NCI-H2171 (cell line): Measurements from ENCODE around the gene ATP13A2.

Source experiments
- DNase-seq: peaks from one replicate; lab custom pipeline; 2025; lab: John Stamatoyannopoulos, UW

ATP13A2 gene

GRCh38 chr1:17004466-17005364, 7.0 kb downstream of the ATP13A2 start:
- no peak for DNase-seq

- no peak for DNase-seq
These were observed 9.2 kb downstream of the ATP13A2 start for GRCh38 chr1:17002524-17002902.

GRCh38 chr1:17001760-17002523, 9.8 kb downstream of the ATP13A2 start:
- no peak for DNase-seq

- DNase-seq: no peak
These were observed 11.9 kb downstream of the ATP13A2 start for GRCh38 chr1:16999863-17000262.

- DNase-seq: no peak
These were observed 13.1 kb downstream of the ATP13A2 start for GRCh38 chr1:16998589-16998988.

GRCh38 chr1:16996845-16997244, 14.9 kb downstream of the ATP13A2 start:
- no peak for DNase-seq

- DNase-seq: no peak
These were observed 18.1 kb downstream of the ATP13A2 start for GRCh38 chr1:16993521-16994038.

- DNase-seq: no peak
These were observed 19.1 kb downstream of the ATP13A2 start for GRCh38 chr1:16992675-16993074.

- DNase-seq: no peak
These were observed 19.6 kb downstream of the ATP13A2 start for GRCh38 chr1:16992102-16992501.

- no peak for DNase-seq
These were observed 20.2 kb downstream of the ATP13A2 start for GRCh38 chr1:16991571-16991970.

GRCh38 chr1:16989676-16990391, 21.9 kb downstream of the ATP13A2 start:
- no peak for DNase-seq

- DNase-seq: no peak
These were observed 23.5 kb downstream of the ATP13A2 start for GRCh38 chr1:16988210-16988609.

- DNase-seq: no peak
These were observed 24.8 kb downstream of the ATP13A2 start for GRCh38 chr1:16986962-16987361.

GRCh38 chr1:16986560-16986959, 25.2 kb downstream of the ATP13A2 start:
- no peak for DNase-seq

- DNase-seq: no peak
These were observed 25.6 kb downstream of the ATP13A2 start for GRCh38 chr1:16986113-16986512.

GRCh38 chr1:16984717-16985116, 27.0 kb downstream of the ATP13A2 start:
- no peak for DNase-seq

- DNase-seq: no peak
These were observed 28.1 kb downstream of the ATP13A2 start for GRCh38 chr1:16983649-16984048.

GRCh38 chr1:16982902-16983301, 28.8 kb downstream of the ATP13A2 start:
- no peak for DNase-seq

GRCh38 chr1:16981269-16981849, 30.4 kb downstream of the ATP13A2 start:
- DNase-seq: no peak

GRCh38 chr1:16980473-16981268, 31.1 kb downstream of the ATP13A2 start, which contains the start of gene MFAP2:
Gene MFAP2 (minus strand): TSS chr1:16980620. CDS start chr1:16978273, 2,347 bp downstream.
- no peak for DNase-seq
